BE2C (cell line): Measurements from ENCODE around the gene OPCML.

Experiments used
- DNase-seq: peaks from one replicate; pipeline ENCODE4 v3.0.0-alpha.2; 2020
- H3K27me3 ChIP-seq: fragments of 250-450 bp; sonication (Bioruptor Pico); 2 replicates; pipeline ENCODE4 v1.5.1; 2020; ENCODE audit warnings: mild to moderate bottlenecking
- H3K36me3 ChIP-seq: fragments of 250-450 bp; sonication (Bioruptor Pico); 2 replicates; pipeline ENCODE4 v1.5.1; 2020; ENCODE audit warnings: mild to moderate bottlenecking
- H3K4me1 ChIP-seq: fragments of 250-450 bp; sonication (Bioruptor Pico); 2 replicates; pipeline ENCODE4 v1.5.1; 2020
- H3K4me3 ChIP-seq: 2 replicates; pipeline ENCODE4 v1.5.1; 2011; ENCODE audit warnings: low read depth, low read length
- H3K9me3 ChIP-seq: fragments of 250-450 bp; sonication (Bioruptor Pico); 2 replicates; pipeline ENCODE4 v1.5.1; 2020
- CTCF ChIP-seq: IDR thresholded peaks from 2 replicates; pipeline ENCODE4 v1.5.1; 2012; ENCODE audit warnings: mild to moderate bottlenecking, low read depth, low read length

The OPCML gene

DNA sequence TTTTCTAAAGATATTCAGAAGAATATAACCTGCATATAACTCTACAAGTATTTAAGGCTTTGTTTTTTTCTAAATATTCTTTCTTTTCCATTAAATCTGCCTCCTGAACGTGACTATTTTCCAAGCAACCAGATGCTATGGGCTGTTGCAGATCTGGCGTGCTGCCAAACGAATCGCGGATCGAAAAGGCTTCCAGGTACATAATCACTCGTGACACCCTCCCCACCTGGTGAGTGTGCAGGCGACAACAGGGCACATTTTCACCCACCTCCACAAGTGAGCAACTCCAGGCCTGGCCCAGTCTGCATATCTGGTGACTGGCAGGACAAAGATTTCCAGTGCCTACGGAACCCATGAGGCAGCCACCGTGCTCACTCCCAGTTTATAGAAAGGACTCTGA, 660.1 kb downstream of the OPCML start:
- DNase-seq = no peak
- H3K36me3 ChIP-seq = no peaks in the 10 kb centered on the region

GRCh38 chr11:132866783-132867545, 665.3 kb downstream of the OPCML start:
- no peak for TF ChIP-seq CTCF

More for the DNA sequence above, 660.1 kb downstream of the OPCML start:
- H3K4me3 ChIP-seq = no peak overlapping the region
- H3K9me3 ChIP-seq = no peaks in the 10 kb centered on the region
- no peak for TF ChIP-seq CTCF
- H3K27me3 ChIP-seq = no peaks in the 10 kb centered on the region
- H3K4me1 ChIP-seq = no peaks in the 10 kb centered on the region

GRCh38 chr11:132865623-132866022, 666.7 kb downstream of the OPCML start:
- no peak for TF ChIP-seq CTCF
- Histone ChIP-seq H3K9me3 (no peaks in the 10 kb centered on the region; the same call in 1 of the 2 replicates), H3K36me3 (no peaks in the 10 kb centered on the region), H3K4me1 (no peaks in the 10 kb centered on the region), H3K27me3 (no peaks in the 10 kb centered on the region), H3K4me3 (no peak overlapping the region)
- no peak for DNase-seq

More at GRCh38 chr11:132866783-132867545, 665.3 kb downstream of the OPCML start:
- Histone ChIP-seq H3K27me3 (no peaks in the 10 kb centered on the region), H3K4me3 (no peak overlapping the region), H3K36me3 (no peaks in the 10 kb centered on the region), H3K9me3 (no peaks in the 10 kb centered on the region; the same call in 1 of the 2 replicates), H3K4me1 (no peaks in the 10 kb centered on the region)
- no peak for DNase-seq

DNA sequence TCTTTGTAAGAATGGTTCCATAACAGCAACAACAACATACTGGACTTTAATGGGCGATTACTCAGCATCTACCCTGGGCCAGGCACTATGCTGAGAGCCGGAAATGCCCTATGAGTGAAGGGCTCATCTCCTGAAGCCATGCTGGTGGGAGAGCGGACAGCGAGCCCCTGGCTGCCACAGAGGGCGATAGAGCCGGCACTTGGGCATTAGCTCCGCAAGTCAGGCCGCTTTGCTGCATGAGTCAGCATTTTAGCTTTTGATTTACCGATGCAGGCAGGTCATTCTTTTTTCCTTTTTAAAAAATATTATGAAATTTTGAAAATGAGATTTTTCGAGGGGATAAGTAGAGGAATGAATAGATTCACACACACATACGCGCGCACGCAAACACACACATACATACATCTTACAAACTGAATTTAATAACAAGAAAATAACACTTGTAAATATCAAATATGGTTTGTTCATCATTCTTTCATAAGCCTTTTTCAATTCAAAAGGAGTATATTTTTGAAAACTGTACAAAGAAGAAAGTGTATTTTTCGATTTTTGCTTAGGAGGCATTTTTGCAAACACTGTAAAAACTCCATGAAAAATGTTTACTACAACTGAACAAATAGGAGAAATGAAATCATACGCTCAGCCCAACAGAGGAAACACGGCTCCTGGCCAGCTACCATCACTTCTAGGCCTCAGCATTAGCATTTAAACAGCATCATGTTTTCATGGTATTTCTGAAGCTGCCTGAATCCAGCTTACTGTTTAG, 667.3 kb downstream of the OPCML start:
- no peaks in the 10 kb centered on the region for H3K27me3 ChIP-seq
- H3K4me1 ChIP-seq = no peaks in the 10 kb centered on the region
- no peaks in the 10 kb centered on the region for H3K36me3 ChIP-seq
- TF ChIP-seq CTCF = no peak
- no peaks in the 10 kb centered on the region; the same call in 1 of the 2 replicates for H3K9me3 ChIP-seq
- no peak overlapping the region for H3K4me3 ChIP-seq
- no peak for DNase-seq

DNA sequence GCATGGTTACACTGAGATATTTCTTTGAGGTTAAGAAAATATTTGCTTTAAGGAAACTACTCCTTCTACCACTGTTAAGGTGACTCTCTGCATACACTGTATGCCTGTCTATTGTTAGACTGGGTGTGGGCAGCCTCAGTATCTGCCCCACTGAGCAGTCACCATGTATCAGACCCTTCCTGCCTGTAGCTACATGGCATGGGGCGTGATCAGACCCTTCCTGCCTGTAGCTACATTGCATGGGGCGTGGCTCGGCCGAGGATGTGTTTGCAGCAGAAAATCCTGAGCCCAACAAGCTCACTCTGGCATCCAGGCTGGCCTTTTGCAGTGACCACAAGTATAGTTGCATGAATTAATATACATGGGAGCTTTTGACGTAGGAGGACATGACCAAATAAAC, 669.4 kb downstream of the OPCML start:
- no peak for DNase-seq
- Histone ChIP-seq H3K27me3 (no peaks in the 10 kb centered on the region), H3K4me3 (no peak overlapping the region), H3K9me3 (no peaks in the 10 kb centered on the region; the same call in 1 of the 2 replicates), H3K36me3 (no peaks in the 10 kb centered on the region), H3K4me1 (no peaks in the 10 kb centered on the region)
- TF ChIP-seq CTCF = no peak

- Histone ChIP-seq H3K4me3 (no peak overlapping the region), H3K36me3 (no peaks in the 10 kb centered on the region), H3K4me1 (no peaks in the 10 kb centered on the region), H3K9me3 (no peaks in the 10 kb centered on the region; the same call in 1 of the 2 replicates), H3K27me3 (no peaks in the 10 kb centered on the region)
- no peak for DNase-seq
- TF ChIP-seq CTCF = no peak
Observed at GRCh38 chr11:132862137-132862536, 670.2 kb downstream of the OPCML start.
